NCI-H460 (cell line): Measurements from ENCODE around the gene CSPG4. TPM values are rescaled to one million over a fixed set of nuclear protein-coding genes. Genes with fewer than 3 reads are reported as not detected.
"Not testable (repeated sequence)": the region's sequence is repeated elsewhere in the genome, so short reads cannot be mapped to it uniquely, and the experiment has no call there.

Source experiments
- DNase-seq: peaks from one replicate; pipeline ENCODE4 v3.0.0-alpha.2; 2016; ENCODE audit warnings: low read depth; ENCODE audit errors: extremely low read depth
- polyA plus RNA-seq: library from polyadenylated mRNA; depleted of rRNA; stranded (reverse); fragments of >200 nt; gene quantifications from 2 replicates; pipeline ENCODE4 v1.2.3, GENCODE V29; 2014; cell fraction: nucleus; rRNA removed
- total RNA-seq: library from RNA; depleted of rRNA; stranded (reverse); fragments of >200 nt; shearing (Covaris generic); gene quantifications from 2 replicates; pipeline ENCODE4 v1.2.3, GENCODE V29; 2014; rRNA removed

CSPG4 gene, protein sequence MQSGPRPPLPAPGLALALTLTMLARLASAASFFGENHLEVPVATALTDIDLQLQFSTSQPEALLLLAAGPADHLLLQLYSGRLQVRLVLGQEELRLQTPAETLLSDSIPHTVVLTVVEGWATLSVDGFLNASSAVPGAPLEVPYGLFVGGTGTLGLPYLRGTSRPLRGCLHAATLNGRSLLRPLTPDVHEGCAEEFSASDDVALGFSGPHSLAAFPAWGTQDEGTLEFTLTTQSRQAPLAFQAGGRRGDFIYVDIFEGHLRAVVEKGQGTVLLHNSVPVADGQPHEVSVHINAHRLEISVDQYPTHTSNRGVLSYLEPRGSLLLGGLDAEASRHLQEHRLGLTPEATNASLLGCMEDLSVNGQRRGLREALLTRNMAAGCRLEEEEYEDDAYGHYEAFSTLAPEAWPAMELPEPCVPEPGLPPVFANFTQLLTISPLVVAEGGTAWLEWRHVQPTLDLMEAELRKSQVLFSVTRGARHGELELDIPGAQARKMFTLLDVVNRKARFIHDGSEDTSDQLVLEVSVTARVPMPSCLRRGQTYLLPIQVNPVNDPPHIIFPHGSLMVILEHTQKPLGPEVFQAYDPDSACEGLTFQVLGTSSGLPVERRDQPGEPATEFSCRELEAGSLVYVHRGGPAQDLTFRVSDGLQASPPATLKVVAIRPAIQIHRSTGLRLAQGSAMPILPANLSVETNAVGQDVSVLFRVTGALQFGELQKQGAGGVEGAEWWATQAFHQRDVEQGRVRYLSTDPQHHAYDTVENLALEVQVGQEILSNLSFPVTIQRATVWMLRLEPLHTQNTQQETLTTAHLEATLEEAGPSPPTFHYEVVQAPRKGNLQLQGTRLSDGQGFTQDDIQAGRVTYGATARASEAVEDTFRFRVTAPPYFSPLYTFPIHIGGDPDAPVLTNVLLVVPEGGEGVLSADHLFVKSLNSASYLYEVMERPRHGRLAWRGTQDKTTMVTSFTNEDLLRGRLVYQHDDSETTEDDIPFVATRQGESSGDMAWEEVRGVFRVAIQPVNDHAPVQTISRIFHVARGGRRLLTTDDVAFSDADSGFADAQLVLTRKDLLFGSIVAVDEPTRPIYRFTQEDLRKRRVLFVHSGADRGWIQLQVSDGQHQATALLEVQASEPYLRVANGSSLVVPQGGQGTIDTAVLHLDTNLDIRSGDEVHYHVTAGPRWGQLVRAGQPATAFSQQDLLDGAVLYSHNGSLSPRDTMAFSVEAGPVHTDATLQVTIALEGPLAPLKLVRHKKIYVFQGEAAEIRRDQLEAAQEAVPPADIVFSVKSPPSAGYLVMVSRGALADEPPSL (N-terminal part only)
- 0.10 and 0.20 TPM in 2 replicates for total RNA-seq
- 0.02 TPM in 1 of 2 replicates, not detected in the other for polyA plus RNA-seq

DNA sequence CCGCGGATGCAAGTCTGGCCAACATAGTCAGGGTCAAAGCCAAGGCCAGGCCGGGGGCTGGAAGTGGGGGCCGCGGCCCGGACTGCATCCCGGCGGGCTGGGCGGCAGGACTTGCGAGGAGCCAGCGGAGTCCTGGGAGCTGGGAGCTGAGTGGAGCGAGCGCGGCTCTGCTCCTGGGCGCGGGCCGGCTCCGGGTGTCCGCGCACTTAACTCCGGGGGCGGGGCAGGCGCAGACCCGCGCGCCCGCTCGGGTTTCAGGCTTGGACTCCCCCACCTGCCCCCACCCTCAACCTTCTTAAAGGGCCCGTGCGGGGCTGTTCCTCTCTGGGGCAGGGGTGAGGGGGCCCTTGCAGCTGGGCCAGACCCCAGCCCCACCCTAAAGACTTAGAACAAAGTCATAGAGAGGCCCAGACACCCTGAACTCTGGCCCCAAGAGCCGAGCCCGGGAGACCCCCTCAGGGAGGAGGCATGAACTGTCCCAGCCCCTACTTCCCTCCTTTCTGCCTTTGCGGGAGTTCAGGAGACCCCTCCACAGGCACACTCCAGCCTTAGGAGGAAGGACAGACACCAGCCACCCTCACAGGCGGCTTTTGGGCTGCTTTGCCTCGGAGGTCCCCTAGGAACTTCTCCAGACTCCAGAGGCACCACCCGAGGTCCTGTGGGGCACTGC, at the start of gene CSPG4:
TSS of gene CSPG4 (minus strand) at position 181 of the 670 bp plus-strand sequence. CDS start at position 88, 93 bp downstream.
- no peak for DNase-seq

DNA sequence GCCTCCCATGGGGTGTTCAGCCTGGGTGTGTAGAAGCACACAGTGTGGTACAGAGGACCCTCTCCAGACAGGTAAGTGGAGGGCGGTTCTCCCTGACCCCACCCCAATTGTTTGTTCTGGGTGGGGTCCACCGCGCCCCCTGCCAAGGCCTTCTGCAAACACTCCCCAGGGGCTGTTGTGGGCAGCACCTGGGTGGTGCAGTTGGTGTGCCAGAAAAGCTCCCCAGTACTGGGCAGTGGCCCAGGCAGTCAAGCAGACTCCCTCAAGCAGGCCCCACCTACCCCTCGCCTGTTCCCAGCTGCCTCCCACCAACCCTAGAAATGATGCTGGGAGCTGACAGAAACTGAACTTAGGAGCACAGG, 49.7 kb upstream of the CSPG4 start:
- DNase-seq: not testable (repeated sequence)

DNA sequence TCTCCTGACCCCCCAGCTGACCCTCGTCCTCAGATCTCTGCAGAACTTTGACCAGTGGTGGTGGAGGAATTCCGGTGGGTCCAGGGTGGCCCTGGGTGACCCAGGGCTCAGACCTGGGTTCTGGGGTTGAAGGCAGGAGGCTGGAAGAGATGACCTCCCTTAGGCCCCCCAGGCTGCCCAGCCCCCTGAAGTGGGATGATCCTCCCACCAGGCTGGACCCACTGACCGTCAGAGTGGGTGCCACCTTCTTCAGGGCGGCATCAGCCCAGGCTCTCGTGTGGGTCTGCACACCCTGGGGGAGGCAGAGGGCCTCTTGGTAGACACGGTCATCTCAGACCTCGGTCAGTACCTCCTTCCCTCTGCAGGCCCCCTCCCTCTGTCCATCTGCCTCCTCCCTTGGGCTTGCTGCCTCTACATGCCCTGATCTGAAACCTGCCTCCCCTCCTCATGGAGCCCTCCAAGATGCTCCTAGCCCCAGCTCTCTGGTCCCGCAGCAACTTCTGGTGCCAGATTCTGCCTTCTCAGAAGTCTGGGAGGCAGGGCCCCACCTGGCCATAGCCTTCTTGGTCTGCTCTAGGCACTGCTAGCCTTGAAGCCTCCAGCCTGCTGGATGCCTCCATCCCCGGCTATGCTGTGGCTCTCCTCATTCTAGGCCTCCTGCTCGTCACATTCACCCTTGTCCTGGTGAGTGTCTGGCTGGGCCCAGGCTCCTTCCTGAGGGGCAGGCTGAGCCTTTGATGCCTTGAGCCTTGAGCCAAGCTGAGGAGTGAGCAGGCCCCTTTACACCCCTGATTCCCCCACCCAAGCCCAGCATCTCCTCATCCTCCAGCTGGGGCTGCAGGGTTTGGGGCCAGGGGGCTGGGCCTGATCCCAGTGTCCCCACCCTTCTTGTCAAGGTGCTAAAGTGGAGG, 49.1 kb upstream of the CSPG4 start:
- DNase-seq: no peak

DNA sequence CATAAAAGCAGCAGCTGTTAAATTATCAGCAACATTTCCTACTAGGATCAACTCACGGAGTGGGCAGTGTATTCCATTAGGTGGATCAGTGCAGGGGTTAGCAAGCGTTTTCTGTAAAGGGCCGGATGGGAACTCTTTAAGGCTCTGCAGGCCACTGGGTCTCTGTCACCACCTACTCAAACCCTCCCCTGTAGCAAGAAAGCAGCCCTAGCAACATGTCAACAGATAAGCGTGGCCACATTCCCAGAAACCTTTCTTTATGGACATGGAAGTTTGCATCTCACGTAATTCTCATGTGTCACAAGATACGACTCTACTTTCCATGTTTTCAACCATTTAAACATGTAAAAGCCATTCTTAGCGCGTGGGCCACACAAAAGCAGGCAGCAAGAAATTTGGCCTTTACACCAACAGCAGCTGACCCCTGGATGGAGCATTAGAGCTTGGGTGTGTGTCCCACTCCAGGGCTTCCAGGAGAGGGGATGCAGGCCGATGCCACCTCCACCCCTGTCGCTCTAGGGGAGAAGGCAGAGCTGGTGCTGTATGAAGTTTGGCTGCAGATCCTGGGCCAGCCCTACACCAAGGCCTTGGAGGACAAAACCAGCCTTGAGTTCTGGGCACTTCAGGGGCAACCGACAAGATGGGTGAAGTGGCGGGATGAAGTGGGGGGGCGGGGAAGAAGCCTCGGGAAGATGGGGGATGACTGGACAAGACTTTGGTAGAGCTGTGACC, 48.2 kb upstream of the CSPG4 start:
- DNase-seq: no peak

DNA sequence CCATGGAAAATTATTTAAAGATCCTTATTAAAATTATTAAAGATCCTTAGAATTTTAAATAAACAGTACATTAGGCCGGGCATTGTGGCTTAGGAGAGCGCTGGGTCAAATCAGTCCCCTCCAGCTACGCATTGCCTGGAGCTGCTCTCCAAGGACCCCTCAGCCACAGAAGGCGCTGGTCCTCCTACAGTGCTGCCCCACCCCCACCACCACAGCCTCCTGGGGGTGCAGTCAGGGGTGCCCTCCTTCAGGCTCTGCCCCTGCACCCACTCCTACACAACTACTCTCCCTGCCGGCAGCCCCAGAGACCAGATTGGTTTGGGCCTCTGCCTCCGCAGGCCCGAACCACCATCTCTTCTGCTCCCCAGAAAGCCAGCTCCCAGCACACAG, 47.5 kb upstream of the CSPG4 start:
- not testable (repeated sequence) for DNase-seq

DNA sequence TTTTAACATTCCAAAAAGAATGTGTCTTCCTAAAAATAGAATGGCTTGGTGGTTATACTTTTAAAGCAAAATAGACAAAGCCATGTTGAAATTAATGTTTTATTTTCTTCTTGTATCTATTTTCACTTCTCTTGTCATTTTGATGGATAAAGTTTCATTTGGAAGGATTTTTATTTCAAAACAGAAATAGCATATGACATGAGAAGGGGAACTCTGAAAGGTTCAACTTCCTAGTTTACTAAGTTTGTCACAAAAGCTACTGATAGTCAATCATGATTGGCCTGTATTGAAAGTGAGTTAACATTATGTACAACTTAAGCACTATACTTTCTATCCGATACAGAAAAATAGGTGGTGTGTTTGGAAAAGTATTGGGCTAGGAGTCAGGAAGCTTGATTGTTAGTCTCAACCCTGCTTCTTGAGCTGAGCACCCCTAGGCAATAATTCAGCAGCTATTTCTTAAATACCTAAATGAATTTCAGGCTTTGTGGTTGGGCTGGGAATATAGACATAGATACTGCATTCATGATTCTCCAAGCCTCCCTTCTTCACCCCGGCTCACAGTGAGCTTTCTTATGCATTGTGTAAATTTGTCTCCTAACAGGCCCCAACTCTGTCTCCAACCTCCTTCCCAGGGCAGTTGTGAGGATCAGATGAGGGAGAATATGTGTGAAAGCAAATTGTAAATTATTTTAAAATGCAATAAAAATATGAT, 46.9 kb upstream of the CSPG4 start:
- DNase-seq: no peak

DNA sequence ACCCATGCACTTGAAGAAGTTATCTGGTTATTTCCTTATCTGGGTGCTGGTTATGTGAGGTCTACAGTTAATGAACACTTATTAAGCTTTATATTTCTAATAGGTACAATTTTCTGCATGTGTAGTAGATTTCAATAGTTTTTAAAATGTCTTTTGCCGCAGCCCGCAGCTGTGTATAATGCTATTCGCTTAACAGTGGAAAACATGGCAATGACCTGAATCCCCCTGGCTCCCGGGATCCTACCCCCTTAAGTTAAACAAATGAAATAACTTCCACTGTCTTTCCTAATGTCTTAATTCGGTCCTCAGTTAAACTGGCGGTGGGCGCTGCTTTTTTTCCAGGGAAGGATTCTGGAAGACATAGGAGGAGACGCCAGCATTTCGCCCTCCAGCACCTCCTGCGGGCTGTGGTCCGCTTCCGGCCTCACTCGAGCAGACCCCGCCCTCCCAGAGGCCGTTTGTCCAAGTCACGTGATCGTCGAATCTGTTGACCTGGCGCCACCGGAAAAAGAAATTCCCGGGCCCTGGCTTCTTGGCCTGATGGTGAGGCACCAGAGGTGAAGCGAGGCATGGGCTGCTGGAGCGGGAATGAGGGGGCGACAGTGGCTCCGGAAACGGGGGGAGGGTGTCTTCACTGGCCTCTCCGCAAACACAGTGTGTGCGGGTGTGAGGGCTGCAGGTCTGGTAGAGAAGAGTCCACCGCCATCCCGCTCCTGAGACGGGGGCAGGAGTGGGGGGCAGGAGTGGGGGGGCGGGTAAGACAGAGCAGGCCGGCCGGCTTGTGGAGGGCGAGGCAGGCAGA, 45.6 kb upstream of the CSPG4 start:
- DNase-seq: peak; percentile 80

DNA sequence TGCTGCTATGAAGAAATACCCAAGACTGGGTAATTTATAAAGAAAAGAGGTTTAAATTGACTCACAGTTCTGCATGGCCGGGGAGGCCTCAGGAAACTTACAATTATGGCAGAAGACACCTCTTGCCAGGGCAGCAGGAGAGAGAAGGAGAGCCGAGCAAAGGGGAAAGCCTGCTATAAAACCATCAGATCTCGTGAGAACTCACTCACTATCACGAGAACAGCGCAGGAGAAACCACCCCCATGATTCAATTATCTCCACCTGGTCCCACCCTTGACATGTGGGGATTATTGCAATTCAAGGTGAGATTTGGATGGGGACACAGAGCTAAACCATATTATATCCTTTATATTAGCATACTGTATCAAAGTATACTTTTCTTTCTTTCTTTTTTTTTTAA, 42.2 kb upstream of the CSPG4 start:
- not testable (repeated sequence) for DNase-seq

DNA sequence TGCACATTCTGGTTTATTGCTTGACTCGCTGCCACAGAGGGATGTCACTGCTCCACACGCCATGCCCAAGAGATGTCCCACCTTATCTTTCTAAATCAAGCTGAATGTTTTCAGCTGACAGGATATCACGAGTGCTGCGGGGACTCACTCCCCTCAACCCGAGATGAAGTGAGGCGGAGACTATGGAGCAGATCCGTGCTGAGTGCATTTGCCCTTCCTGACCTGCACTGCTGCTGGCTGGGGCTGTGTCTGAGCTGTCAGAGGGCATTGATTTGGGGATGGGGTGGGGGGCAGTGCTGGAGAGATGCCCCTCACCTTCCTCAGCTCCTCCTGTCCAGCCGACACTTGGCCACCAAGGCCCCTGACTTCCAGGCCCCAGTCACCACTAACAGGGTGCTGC, 40.5 kb upstream of the CSPG4 start:
- DNase-seq: no peak

DNA sequence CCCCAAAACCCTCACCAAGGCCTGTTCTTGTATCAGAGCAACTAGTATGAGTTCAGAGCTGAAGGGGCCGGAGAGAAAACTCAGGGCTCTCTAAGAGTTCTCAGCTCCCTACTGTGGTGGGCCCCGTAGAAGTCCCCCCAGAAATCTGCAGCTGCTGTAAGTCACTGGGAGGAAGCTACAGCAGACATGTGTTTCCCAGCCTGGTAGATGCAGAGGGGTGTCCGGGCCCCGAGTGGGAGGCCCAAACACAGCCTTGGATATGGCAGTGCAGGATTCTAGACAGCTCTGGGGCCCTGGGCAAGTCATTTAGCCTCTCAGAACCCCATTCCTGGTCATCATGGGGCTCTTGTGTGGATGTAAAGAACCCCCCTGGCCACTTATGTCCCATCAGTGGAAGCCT, 39.2 kb upstream of the CSPG4 start:
- DNase-seq: no peak

DNA sequence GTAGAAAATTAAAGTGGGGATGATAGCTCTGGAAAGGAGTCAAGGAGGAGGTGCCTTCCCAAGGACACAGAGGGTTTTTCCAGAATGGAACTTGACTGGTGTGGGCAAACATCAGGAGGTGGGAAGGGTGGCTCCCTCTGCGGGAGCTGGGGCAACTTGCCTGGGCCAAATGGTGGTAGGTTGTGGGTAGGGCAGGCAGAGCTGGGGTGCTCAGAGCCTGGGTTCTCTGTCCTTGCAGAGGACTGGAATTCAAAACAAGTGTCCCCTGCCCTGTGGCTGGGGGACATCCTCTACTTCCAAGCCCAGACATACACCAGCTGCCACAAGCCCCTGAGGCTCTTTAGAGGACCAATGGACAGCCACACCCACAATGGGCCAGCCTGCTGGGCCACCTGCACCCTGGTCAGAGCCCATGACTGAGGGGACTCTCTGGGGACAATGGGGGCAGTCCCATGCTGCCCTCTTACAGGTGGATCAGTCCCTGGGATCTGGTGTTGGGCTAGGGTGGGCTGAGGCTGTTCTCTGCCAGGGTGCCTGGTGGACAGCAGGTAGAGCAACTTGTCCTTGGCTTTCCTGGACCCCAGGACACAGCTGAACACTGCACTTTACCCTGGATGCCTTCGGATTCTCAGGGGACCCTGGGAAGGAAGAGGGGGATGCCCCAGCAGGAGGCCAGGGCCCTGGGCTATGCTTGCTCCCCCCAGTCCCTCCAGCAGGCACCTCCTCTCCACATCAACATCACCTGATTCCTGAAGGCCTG, 38.6 kb upstream of the CSPG4 start:
- no peak for DNase-seq

DNA sequence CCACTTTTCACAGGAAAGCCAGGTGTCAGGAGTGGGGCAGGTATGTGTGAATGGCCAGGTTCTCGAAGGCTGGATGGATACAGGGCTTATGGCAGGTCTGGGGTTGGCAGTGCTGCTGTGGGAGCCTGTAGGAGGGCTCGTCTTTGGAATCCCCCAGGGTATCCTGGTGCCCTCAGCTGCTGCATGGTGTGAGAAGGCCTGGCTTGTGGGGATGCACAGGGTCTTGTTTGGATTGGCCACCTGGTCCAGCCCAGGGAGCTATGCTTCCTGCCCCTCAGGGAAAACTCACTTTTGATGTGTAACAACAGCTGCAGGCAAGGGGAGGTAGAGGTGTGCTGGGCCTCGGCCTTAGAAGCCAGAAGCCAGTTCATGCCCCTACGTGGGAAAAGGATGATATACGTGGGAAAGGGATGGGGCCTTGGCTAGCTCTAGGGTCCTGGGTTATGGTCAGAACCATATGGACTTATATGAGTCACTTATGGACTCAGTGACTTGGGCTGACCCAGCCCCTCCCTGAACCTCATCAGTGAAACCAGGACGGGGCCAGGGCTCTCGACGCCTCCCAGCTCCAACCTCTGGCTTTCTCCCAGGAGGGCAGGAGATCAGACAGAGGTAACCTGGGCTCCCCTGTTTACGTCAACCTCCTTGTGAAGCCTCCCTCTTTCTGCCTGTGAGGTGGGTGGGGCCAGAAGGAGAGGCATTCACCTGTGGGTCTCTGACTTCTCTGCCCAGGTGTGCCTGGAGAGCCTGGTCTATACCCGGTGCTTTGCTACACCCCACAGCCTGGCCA, 37.8 kb upstream of the CSPG4 start:
- DNase-seq: no peak

DNA sequence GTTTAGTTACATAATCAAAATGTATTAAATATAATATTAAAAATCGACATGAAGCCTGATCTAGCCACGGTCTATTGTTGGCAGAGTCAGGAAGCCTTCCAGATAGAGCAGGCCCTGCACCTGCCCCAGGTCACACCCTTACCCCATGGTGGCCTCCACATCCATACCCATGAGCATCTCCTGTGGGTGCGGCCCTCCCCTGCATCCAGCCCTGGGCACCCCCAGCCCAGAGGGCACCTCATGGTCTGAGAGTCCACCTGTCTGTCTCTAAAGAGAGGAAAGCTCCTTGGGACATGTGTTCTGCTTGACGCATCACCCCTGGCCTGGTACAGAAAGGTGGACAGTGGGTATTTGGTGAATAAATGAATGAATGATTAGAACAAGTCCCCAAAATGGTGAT, 37.2 kb upstream of the CSPG4 start:
- no peak for DNase-seq

DNA sequence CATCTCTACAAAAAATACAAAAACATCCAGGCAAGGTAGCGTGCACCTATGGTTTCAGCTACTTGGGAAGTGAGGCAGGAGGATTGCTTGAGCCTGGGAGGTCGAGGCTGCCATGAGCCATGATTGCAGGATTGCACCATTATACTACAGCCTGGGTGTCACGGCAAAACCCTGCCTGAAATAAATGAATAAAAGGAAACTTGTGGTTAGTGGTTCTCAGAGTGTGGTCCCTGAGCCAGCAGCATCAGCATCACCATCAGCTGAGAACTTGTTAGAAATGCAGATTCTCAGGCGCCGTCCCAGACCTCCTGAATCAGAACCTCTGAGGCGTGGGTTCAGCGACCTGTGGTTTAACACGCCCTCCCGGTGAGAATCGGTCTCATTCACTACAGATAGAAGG, 36.2 kb upstream of the CSPG4 start:
- not testable (repeated sequence) for DNase-seq

DNA sequence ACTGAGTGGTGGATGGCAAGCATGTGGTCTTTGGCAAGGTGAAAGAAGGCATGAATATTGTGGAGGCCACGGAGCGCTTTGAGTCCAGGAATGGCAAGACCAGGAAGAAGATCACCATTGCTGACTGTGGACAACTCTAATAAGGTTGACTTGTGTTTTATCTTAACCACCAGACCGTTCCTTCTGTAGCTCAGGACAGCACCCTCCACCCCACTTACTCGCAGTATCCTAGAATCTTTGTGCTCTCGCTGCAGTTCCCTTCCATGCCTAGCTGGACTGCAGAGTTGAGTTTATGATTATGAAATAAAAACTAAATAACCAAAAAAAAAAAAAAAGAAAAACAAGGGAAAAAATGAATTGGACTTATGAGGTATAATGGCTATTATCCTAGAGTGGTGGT, 34.5 kb upstream of the CSPG4 start:
- not testable (repeated sequence) for DNase-seq
